ENCODE results near the gene ARGFX. TPM values are rescaled to one million over a fixed set of nuclear protein-coding genes. Genes with fewer than 3 reads are reported as not detected.
"Not testable (repeated sequence)": the region's sequence is repeated elsewhere in the genome, so short reads cannot be mapped to it uniquely, and the experiment has no call there.

The ARGFX gene
- polyA plus RNA-seq, 4 donors, result not detected

DNA sequence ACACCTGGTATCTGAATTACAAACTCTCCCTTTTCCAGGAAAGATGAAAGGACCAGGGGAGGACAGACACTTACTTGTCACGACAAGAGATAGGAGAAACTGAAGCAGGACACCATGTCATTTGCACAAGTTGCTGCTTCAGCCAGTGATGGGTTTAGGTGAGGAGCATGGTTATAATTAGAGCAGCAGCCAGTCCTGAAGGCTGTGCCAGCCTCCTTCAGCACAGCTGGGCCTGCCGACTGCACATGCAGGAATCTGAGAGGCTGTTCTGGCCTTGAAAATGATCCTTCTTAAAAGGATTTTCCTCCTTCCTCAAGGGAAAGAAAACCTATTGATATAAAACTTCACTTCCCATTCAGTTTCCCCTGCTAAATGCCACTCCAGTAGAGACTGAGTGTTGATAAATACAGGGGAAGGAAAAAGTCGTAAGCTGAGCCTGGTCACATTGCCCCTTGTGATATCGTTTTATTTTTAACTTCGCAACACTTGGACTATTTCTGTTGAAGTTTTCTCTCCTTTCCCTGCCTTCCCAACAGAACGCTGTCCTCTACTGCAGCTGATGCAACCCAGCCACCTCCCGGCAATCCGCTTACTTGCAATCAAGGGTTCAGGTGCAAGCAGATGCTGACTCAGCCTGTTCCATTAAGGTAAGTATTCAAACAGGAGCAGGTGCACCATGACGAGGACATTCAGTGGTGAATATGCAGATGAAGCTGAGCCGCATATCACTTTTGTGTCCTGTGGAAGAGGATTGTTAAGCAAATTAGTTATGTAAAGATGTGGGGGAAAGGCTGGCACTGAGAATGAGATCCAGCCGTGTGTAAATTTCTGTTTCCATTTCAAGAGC, 25.3 kb downstream of the ARGFX start, which contains the start of gene FBXO40:
FBXO40 (plus strand) TSS at position 524 of the 847 bp plus-strand sequence. CDS start 27,197 bp downstream, outside the sequence.
- WGBS, 3 donors, result 50 to 60% (median 59%) methylated on average over 11 of the region's 11 CpGs
- H3K9me3 ChIP-seq (ENCODE audit: control insufficient read depth in 2 of 2, insufficient read depth in 1 of 2, low read depth in 1 of 2, low read length in 1 of 2), result no peaks in the 10 kb centered on the region
- H3K4me1 ChIP-seq (ENCODE audit: control insufficient read depth in 3 of 3, insufficient read depth in 2 of 3, low read depth in 1 of 3, low read length in 2 of 3), result peaks cover 0 to 2% (median 0%) of the 10 kb centered on the region in 3 donors
- peaks cover 0 to 3% (median 0%) of the 10 kb centered on the region in 3 donors for H3K27me3 ChIP-seq (ENCODE audit: control insufficient read depth in 3 of 3, insufficient read depth in 3 of 3, low read length in 3 of 3)
- H3K27ac ChIP-seq (ENCODE audit: low read depth in 1 of 3, low read length in 2 of 3), result no peak within 1 kb of the TSS
- no peak within 1 kb of the TSS for H3K4me3 ChIP-seq (ENCODE audit: low read depth in 1 of 3, low read length in 3 of 3)
- FAIRE-seq (no peak), DNase-seq (peak; percentile 24 to 52)
- H3K36me3 ChIP-seq (ENCODE audit: control insufficient read depth in 3 of 3, insufficient read depth in 2 of 3, low read depth in 1 of 3, low read length in 3 of 3), result no peaks in the 10 kb centered on the region

DNA sequence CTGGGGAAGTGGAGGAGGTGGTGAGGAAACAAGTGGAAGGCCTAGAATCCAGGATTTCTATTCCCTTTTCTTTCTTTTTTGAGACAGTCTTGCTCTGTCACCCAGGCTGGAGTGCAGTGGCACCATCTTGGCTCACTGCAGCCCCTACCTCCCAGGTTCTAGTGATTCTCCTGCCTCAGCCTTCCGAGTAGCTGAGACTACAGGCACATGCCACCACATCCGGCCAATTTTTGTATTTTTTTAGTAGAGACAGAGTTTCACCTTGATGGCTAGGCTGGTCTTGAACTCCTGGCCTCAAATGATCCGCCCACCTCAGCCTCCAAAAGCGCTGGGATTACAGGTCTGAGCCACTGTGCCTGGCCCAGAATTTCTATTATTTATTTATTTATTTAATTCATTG, 26.1 kb downstream of the ARGFX start:
- H3K27me3 ChIP-seq (ENCODE audit: control insufficient read depth in 3 of 3, insufficient read depth in 3 of 3, low read length in 3 of 3); DNase-seq; H3K36me3 ChIP-seq (ENCODE audit: control insufficient read depth in 3 of 3, insufficient read depth in 2 of 3, low read depth in 1 of 3, low read length in 3 of 3); H3K27ac ChIP-seq (ENCODE audit: low read depth in 1 of 3, low read length in 2 of 3); H3K4me1 ChIP-seq (ENCODE audit: control insufficient read depth in 3 of 3, insufficient read depth in 2 of 3, low read depth in 1 of 3, low read length in 2 of 3); FAIRE-seq; H3K9me3 ChIP-seq (ENCODE audit: control insufficient read depth in 2 of 2, insufficient read depth in 1 of 2, low read depth in 1 of 2, low read length in 1 of 2); H3K4me3 ChIP-seq (ENCODE audit: low read depth in 1 of 3, low read length in 3 of 3): not testable (repeated sequence)
- WGBS, 3 donors, result 88 to 92% (median 92%) methylated on average over 4 of the region's 4 CpGs

DNA sequence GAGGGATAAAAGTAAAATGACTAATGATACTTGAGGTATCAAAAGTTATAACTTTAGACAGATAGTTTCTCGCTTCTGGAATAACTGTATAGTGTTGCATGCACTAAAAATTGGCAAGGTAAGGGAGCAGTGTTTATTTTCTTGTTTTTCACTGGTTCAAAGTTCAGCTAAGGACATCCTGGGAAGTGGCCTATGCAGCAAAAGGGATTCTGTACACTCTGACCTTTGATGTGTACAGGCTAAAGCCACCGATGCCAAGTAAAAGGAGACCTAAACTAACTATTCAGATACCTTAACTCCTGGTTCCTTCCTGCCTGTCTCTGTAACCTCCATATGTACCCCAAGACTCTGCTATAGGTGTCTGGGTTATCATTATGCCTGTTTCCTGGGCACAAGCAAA, 27.1 kb downstream of the ARGFX start:
- FAIRE-seq (no peak), DNase-seq (no peak)
- no peaks in the 10 kb centered on the region for H3K36me3 ChIP-seq (ENCODE audit: control insufficient read depth in 3 of 3, insufficient read depth in 2 of 3, low read depth in 1 of 3, low read length in 3 of 3)
- no peak overlapping the region for H3K4me3 ChIP-seq (ENCODE audit: low read depth in 1 of 3, low read length in 3 of 3)
- peaks cover 0 to 2% (median 0%) of the 10 kb centered on the region in 3 donors for H3K4me1 ChIP-seq (ENCODE audit: control insufficient read depth in 3 of 3, insufficient read depth in 2 of 3, low read depth in 1 of 3, low read length in 2 of 3)
- H3K9me3 ChIP-seq (ENCODE audit: control insufficient read depth in 2 of 2, insufficient read depth in 1 of 2, low read depth in 1 of 2, low read length in 1 of 2), result no peaks in the 10 kb centered on the region
- H3K27ac ChIP-seq (ENCODE audit: low read depth in 1 of 3, low read length in 2 of 3), result no peak overlapping the region
- WGBS, 3 donors, result 53 to 65% (median 60%) methylated on average over 2 of the region's 2 CpGs
- H3K27me3 ChIP-seq (ENCODE audit: control insufficient read depth in 3 of 3, insufficient read depth in 3 of 3, low read length in 3 of 3), result no peaks in the 10 kb centered on the region

DNA sequence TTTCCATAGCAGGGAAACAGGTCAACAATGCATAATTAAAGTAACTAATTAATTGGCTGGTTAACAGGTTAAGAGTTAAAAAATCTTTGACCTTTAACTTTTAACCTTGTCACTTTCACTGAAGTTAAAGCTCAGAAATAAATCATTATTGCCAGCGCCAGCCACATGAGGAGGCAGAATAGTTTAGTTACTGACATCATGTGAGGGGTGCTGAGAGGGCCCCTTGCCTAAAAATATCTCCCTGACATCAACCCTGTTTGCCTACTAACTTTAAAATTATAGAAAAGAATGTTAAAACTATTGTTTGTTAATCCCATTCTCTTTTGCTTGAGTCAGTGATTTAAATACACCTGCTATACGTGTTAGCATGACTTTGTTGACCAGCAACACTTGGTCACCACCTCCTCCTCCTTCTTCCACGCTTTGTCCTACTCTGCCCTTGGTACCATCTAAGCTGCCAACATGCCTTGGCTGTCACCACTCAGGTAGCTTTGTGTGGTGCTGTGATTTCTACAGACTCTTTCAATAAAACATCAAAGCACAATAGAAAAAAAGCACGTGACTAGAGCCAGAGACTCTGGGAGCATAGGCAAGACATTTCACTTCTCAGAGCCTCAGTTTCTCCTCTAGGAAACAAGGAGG, 28.1 kb downstream of the ARGFX start:
- 81 to 87% (median 83%) methylated on average over 4 of the region's 4 CpGs for WGBS, 3 donors
- Histone ChIP-seq H3K9me3 (ENCODE audit: control insufficient read depth in 2 of 2, insufficient read depth in 1 of 2, low read depth in 1 of 2, low read length in 1 of 2) (no peaks in the 10 kb centered on the region), H3K4me1 (ENCODE audit: control insufficient read depth in 3 of 3, insufficient read depth in 2 of 3, low read depth in 1 of 3, low read length in 2 of 3) (peaks cover 0 to 2% (median 0%) of the 10 kb centered on the region in 3 donors), H3K27me3 (ENCODE audit: control insufficient read depth in 3 of 3, insufficient read depth in 3 of 3, low read length in 3 of 3) (no peaks in the 10 kb centered on the region), H3K4me3 (ENCODE audit: low read depth in 1 of 3, low read length in 3 of 3) (no peak overlapping the region), H3K36me3 (ENCODE audit: control insufficient read depth in 3 of 3, insufficient read depth in 2 of 3, low read depth in 1 of 3, low read length in 3 of 3) (no peaks in the 10 kb centered on the region), H3K27ac (ENCODE audit: low read depth in 1 of 3, low read length in 2 of 3) (no peak overlapping the region)
- no peak for FAIRE-seq
- DNase-seq, result no peak

DNA sequence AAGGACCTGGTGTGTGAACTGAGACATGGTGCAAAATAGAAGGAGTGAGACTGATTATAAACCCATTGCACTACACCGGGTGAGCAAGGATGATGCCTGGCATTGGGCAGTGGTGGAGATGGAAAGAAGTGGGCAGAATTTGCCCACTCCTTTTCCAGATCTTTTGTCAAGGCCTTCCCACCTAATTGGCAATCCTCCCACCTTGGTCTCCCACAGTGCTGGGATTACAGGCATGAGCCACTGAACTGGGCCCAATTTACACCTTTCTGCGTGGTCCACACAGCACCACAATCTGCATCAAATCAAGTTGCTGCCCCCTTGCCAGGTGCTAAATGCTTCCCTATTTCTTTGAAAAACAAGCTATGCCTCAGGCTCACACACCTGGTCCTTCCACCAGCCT, 30.8 kb downstream of the ARGFX start:
- peaks cover 0 to 2% (median 0%) of the 10 kb centered on the region in 3 donors for H3K4me1 ChIP-seq (ENCODE audit: control insufficient read depth in 3 of 3, insufficient read depth in 2 of 3, low read depth in 1 of 3, low read length in 2 of 3)
- no peak overlapping the region for H3K27ac ChIP-seq (ENCODE audit: low read depth in 1 of 3, low read length in 2 of 3)
- WGBS, 3 donors, result 87 to 93% (median 92%) methylated on average over 2 of the region's 2 CpGs
- H3K36me3 ChIP-seq (ENCODE audit: control insufficient read depth in 3 of 3, insufficient read depth in 2 of 3, low read depth in 1 of 3, low read length in 3 of 3), result no peaks in the 10 kb centered on the region
- no peak overlapping the region for H3K4me3 ChIP-seq (ENCODE audit: low read depth in 1 of 3, low read length in 3 of 3)
- H3K9me3 ChIP-seq (ENCODE audit: control insufficient read depth in 2 of 2, insufficient read depth in 1 of 2, low read depth in 1 of 2, low read length in 1 of 2), result no peaks in the 10 kb centered on the region
- no peaks in the 10 kb centered on the region for H3K27me3 ChIP-seq (ENCODE audit: control insufficient read depth in 3 of 3, insufficient read depth in 3 of 3, low read length in 3 of 3)
- DNase-seq, result no peak
- no peak for FAIRE-seq

DNA sequence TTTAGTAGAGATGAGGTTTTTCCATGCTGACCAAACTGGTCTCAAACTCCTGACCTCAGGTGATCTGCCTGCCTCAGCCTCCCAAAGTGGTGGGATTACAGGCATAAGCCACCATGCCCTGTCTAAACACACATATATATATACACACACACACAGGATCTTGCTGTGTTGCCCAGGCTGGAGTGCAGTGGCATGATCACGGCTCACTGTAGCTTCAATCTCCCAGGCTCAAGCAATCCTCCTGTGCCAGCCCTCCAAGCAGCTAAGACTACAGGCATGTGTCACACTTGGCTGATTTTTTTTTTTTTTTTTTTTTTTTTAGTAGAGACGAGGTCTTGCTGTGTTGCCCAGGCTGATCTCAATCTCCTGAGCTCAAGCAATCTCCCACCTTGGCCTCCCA, 32.2 kb downstream of the ARGFX start:
- WGBS, 3 donors, result 81 to 94% (median 90%) methylated on average over 2 of the region's 2 CpGs
- FAIRE-seq, result not testable (repeated sequence)

DNA sequence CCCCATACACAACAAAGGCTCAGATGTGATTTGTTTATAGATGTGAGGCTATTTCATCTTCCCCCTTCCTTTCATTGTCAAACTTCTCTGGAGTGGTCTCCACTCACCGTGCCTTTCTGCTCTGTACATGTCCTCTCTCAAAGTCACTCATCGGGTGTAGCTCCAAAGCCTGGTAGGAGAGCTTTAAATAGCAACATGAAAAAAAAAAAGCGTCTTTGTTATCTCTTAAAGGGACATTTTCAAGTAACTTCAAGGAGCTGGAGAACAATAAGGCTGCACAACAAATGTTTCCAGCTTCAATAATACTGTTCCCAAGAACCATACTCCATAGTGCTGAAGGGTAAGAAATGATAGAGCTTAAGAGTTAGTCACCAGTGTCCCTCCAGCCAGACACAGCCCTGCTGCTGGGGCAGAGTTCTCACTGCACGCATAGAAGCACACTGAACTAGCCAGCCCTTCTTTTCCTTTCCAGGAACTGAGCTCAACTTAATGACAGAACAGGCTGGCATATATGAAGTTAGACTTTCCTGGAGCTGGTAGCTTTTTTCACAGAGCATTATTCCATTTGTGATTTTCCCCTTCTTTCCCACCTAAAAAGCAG, 33.6 kb downstream of the ARGFX start:
- DNase-seq (peak in 1 of 2 donors; percentile 3), FAIRE-seq (no peak)
- H3K27ac ChIP-seq (ENCODE audit: low read depth in 1 of 3, low read length in 2 of 3), result no peak overlapping the region

More for the DNA sequence above, 32.2 kb downstream of the ARGFX start:
- H3K9me3 ChIP-seq (ENCODE audit: control insufficient read depth in 2 of 2, insufficient read depth in 1 of 2, low read depth in 1 of 2, low read length in 1 of 2); H3K4me1 ChIP-seq (ENCODE audit: control insufficient read depth in 3 of 3, insufficient read depth in 2 of 3, low read depth in 1 of 3, low read length in 2 of 3); DNase-seq; H3K4me3 ChIP-seq (ENCODE audit: low read depth in 1 of 3, low read length in 3 of 3); H3K36me3 ChIP-seq (ENCODE audit: control insufficient read depth in 3 of 3, insufficient read depth in 2 of 3, low read depth in 1 of 3, low read length in 3 of 3); H3K27me3 ChIP-seq (ENCODE audit: control insufficient read depth in 3 of 3, insufficient read depth in 3 of 3, low read length in 3 of 3); H3K27ac ChIP-seq (ENCODE audit: low read depth in 1 of 3, low read length in 2 of 3): not testable (repeated sequence)

DNA sequence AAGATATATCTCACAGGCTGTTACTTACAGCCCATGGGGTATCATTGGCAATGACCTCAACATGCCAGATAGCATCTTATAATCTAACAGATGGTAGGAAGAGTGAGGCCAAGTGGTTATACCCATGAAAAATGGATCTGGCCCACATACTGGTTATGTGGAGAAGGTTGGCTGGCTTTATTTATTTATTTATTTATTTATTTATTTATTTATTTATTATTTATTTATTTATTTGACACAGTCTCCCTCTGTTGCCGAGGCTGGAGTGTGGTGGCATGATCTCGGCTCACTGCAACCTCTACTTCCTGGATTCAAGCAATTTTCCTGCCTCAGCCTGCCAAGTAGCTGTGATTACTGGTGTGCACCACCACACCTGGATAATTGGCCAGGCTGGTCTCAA, 37.0 kb downstream of the ARGFX start:
- 91 to 98% (median 97%) methylated on average over 2 of the region's 2 CpGs for WGBS, 3 donors

More for the DNA sequence above, 33.6 kb downstream of the ARGFX start:
- 8 to 23% (median 20%) methylated on average over 4 of the region's 4 CpGs for WGBS, 3 donors
- no peak overlapping the region for H3K4me3 ChIP-seq (ENCODE audit: low read depth in 1 of 3, low read length in 3 of 3)
- H3K9me3 ChIP-seq (ENCODE audit: control insufficient read depth in 2 of 2, insufficient read depth in 1 of 2, low read depth in 1 of 2, low read length in 1 of 2), result no peaks in the 10 kb centered on the region
- no peaks in the 10 kb centered on the region for H3K27me3 ChIP-seq (ENCODE audit: control insufficient read depth in 3 of 3, insufficient read depth in 3 of 3, low read length in 3 of 3)
- no peaks in the 10 kb centered on the region for H3K36me3 ChIP-seq (ENCODE audit: control insufficient read depth in 3 of 3, insufficient read depth in 2 of 3, low read depth in 1 of 3, low read length in 3 of 3)
- no peaks in the 10 kb centered on the region for H3K4me1 ChIP-seq (ENCODE audit: control insufficient read depth in 3 of 3, insufficient read depth in 2 of 3, low read depth in 1 of 3, low read length in 2 of 3)

More for the DNA sequence above, 37.0 kb downstream of the ARGFX start:
- Histone ChIP-seq H3K27ac (ENCODE audit: low read depth in 1 of 3, low read length in 2 of 3) (no peak overlapping the region), H3K4me1 (ENCODE audit: control insufficient read depth in 3 of 3, insufficient read depth in 2 of 3, low read depth in 1 of 3, low read length in 2 of 3) (no peaks in the 10 kb centered on the region), H3K27me3 (ENCODE audit: control insufficient read depth in 3 of 3, insufficient read depth in 3 of 3, low read length in 3 of 3) (no peaks in the 10 kb centered on the region), H3K36me3 (ENCODE audit: control insufficient read depth in 3 of 3, insufficient read depth in 2 of 3, low read depth in 1 of 3, low read length in 3 of 3) (no peaks in the 10 kb centered on the region), H3K9me3 (ENCODE audit: control insufficient read depth in 2 of 2, insufficient read depth in 1 of 2, low read depth in 1 of 2, low read length in 1 of 2) (no peaks in the 10 kb centered on the region), H3K4me3 (ENCODE audit: low read depth in 1 of 3, low read length in 3 of 3) (no peak overlapping the region)
- DNase-seq (no peak), FAIRE-seq (no peak)
